ENCODE results near the gene GGTLC2.
"Not testable (repeated sequence)": the region's sequence is repeated elsewhere in the genome, so short reads cannot be mapped to it uniquely, and the experiment has no call there.

GGTLC2 gene

DNA sequence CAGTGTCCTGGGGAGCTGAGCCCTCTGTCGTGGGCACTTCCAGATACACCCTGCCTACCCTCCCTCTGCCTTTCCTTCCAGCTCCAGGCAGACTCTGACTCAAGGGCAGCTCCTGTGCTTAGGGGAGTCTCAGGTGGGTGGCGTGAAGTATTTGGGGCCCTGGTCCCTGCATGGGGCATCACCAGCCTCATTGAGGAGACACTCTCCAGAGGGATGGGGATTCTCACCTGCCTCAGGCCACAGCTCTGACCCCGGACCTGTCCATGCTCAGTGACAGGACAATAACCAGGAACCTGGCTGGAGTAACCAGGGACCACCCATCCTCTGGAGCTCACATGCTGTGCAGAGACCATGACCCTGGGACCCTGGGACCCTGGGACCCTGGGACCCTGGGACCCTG, 41.2 kb downstream of the GGTLC2 start:
- DNase-seq (ENCODE audit: low spot score): no peak
- CTCF ChIA-PET: interaction anchor here (0.6 to 1.0 kb wide), 2 partner anchors 19 to 277 kb away, joined by 3 read pairs; no protein-coding TSS in a partner anchor
- POLR2A ChIA-PET (ENCODE audit: low non-redundant PET): no interaction called here
- H3K27ac ChIP-seq: no peak overlapping the region
- TF ChIP-seq, protein P1, sequence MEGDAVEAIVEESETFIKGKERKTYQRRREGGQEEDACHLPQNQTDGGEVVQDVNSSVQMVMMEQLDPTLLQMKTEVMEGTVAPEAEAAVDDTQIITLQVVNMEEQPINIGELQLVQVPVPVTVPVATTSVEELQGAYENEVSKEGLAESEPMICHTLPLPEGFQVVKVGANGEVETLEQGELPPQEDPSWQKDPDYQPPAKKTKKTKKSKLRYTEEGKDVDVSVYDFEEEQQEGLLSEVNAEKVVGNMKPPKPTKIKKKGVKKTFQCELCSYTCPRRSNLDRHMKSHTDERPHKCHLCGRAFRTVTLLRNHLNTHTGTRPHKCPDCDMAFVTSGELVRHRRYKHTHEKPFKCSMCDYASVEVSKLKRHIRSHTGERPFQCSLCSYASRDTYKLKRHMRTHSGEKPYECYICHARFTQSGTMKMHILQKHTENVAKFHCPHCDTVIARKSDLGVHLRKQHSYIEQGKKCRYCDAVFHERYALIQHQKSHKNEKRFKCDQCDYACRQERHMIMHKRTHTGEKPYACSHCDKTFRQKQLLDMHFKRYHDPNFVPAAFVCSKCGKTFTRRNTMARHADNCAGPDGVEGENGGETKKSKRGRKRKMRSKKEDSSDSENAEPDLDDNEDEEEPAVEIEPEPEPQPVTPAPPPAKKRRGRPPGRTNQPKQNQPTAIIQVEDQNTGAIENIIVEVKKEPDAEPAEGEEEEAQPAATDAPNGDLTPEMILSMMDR (conservative IDR thresholded peaks at IDR 0.05; ENCODE audit: low read depth): no peak

DNA sequence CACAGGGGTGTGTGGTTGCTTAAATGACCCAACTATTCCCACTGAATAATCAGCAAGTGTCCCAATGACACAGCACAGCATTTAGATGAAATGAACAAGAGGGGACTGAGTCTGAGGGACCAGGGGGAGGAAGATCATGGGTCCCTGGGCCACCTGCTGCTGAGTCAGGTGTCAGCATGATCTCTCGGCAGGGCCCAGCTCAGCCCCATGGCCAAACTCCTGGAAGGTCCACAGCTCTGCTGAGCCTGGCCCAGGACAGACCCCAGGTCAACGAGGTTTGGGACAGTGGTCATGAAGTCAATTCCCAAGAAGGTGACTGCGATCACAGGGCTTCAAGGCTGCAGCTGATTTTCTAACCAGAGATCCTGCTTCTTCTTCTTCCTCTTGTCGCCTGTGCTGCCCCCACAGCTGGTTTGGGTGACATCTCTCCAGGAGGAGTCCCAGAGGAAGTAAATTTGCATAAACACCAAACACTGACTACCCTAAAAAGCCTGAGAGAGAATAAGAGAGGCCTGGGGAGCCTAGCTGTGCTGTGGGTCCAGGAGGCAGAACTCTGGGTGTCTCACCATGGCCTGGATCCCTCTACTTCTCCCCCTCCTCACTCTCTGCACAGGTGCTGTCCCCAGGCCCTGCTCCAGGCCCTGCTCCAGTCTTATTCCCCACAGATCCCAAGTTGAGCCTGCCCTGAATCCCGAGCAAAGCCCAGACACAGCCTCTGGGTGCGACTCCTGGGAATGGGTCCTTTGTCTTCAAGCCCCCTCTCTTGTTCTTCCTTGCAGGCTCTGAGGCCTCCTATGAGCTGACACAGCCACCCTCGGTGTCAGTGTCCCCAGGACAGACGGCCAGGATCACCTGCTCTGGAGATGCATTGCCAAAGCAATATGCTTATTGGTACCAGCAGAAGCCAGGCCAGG, 42.0 kb downstream of the GGTLC2 start:
- CTCF ChIA-PET; H3K27ac ChIP-seq; POLR2A ChIA-PET (ENCODE audit: low non-redundant PET); DNase-seq (ENCODE audit: low spot score): not testable (repeated sequence)

DNA sequence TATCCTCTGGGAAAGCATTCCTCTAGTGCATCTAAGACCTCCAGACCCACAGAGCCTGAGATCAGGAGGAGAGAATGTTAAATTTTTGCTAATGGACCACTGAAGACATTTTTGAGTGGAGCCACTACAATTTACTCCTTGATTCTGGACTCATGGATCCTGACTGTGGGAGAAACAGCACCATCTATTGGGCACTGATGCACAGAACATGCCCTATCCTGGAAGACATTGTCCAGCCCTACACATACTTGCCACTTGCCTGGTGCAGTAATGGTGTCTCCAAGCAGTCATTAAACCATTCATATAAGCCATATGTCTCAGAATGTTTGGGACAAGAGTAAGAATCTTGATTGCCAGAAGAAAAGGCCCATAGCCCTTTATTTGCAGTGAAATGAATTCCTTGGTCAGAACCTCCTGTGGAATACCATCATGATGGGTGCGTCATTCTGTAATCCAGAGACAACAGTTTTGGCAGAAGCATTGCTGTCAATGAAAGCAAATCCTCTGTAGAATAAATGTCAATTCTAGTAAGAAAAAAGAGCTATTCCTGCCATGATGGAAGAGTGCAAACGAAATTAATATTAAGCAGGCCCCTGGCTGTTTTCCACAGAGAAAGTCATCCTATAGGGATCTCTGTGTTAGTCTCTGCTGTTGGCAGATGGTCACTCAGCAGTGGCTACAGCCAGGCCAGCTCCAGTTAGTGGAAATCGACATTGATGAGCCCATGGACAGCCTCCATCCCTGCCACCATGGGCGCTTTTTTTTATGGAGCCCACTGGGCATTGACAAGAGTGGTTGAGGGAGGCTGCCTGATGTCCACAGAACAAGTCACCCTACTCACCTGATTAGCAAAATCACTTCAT, 43.5 kb downstream of the GGTLC2 start:
- H3K27ac ChIP-seq: no peak overlapping the region
- TF ChIP-seq, protein P1 (conservative IDR thresholded peaks at IDR 0.05; ENCODE audit: low read depth): peak; percentile 77
- POLR2A ChIA-PET (ENCODE audit: low non-redundant PET): no interaction called here
- peak; percentile 23 for DNase-seq (ENCODE audit: low spot score)
- CTCF ChIA-PET: no interaction called here

DNA sequence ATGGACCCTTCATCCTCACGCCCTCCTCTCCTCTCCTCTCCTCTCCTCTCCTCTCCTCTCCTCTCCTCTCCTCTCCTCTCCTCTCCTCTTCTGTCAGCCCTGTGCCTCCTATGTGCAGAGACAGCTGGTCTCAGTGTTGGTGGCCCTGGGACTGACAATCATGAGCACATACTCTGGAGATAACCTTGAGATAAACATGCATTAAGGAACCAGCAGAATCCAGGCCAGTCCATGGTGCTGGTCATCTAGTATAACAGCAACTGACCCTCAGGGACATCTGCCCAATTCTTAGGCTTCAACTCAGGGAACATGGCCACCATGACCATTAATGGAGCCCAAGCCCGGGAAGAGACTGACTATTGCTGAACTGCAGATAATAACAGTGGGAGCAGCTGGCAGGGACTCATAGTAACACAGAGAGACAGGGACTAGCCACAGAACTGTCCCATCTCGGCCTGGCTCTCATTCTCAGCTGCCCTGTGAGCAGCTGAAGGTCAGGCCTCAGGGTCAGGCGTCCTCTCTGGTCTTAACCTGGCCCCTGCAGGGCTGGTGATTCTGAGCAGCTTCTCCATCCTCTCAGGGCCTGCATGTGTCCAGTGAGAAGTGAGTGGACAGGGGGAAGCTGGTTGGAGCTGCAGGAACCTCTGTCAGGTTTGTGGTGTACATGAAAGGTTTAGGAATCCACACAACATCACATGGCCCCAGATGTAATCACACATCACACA, 45.4 kb downstream of the GGTLC2 start:
- no peak overlapping the region for H3K27ac ChIP-seq
- POLR2A ChIA-PET (ENCODE audit: low non-redundant PET): no interaction called here
- no peak for DNase-seq (ENCODE audit: low spot score)
- TF ChIP-seq, protein P1 (conservative IDR thresholded peaks at IDR 0.05; ENCODE audit: low read depth): no peak
- CTCF ChIA-PET: no interaction called here

DNA sequence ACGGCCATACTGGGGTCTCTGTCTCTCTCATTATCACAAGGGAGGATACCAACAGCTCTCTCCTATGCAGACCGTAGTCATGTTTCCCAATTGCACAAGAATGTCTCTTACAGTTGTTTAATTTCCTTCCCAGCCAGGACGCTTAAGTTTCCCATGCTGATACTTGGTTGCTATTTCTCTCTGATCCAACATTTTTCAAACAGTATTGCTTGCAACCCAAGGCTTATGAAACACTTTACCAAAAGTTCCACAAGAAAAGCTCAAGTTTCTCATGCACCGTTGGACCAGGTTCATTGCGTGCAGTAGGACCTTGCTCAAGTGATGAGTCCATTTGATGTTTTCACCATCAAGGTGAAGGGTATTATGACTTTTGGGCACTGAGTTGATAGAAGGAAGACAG, 46.6 kb downstream of the GGTLC2 start:
- CTCF ChIA-PET: interaction anchor here (0.7 kb wide), 1 partner anchor 289 kb away, joined by 6 read pairs; no protein-coding TSS in a partner anchor

More for the DNA sequence above, 46.6 kb downstream of the GGTLC2 start:
- H3K27ac ChIP-seq: no peak overlapping the region
- POLR2A ChIA-PET (ENCODE audit: low non-redundant PET): no interaction called here
- no peak for DNase-seq (ENCODE audit: low spot score)
- TF ChIP-seq, protein P1 (conservative IDR thresholded peaks at IDR 0.05; ENCODE audit: low read depth): no peak

Measured in RWPE1 (cell line).